GM12801 (cell line): ENCODE results near the gene CADM3.

Source experiments
- TF ChIP-seq, protein P1 (sequence below): IDR thresholded peaks from one replicate; pipeline ENCODE4 v1.5.1; 2011; ENCODE audit warnings: control low read depth; ENCODE audit not compliant: insufficient read length; ENCODE audit errors: extremely low read depth

CADM3 gene

GRCh38 chr1:159187647-159188374 is 16.4 kb downstream of the CADM3 start:
- TF ChIP-seq, protein P1, sequence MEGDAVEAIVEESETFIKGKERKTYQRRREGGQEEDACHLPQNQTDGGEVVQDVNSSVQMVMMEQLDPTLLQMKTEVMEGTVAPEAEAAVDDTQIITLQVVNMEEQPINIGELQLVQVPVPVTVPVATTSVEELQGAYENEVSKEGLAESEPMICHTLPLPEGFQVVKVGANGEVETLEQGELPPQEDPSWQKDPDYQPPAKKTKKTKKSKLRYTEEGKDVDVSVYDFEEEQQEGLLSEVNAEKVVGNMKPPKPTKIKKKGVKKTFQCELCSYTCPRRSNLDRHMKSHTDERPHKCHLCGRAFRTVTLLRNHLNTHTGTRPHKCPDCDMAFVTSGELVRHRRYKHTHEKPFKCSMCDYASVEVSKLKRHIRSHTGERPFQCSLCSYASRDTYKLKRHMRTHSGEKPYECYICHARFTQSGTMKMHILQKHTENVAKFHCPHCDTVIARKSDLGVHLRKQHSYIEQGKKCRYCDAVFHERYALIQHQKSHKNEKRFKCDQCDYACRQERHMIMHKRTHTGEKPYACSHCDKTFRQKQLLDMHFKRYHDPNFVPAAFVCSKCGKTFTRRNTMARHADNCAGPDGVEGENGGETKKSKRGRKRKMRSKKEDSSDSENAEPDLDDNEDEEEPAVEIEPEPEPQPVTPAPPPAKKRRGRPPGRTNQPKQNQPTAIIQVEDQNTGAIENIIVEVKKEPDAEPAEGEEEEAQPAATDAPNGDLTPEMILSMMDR = no peak

GRCh38 chr1:159188375-159188788 is 17.0 kb downstream of the CADM3 start:
- TF ChIP-seq, protein P1 = no peak

GRCh38 chr1:159190441-159190840 is 19.0 kb downstream of the CADM3 start:
- TF ChIP-seq, protein P1 = no peak

- TF ChIP-seq, protein P1 = no peak
Observed at GRCh38 chr1:159196543-159196942, 25.1 kb downstream of the CADM3 start.

- TF ChIP-seq, protein P1 = peak; percentile 66
Observed at GRCh38 chr1:159197561-159198557, 26.4 kb downstream of the CADM3 start.

- TF ChIP-seq, protein P1 = no peak
Observed at GRCh38 chr1:159199901-159200300, 28.5 kb downstream of the CADM3 start.

DNA sequence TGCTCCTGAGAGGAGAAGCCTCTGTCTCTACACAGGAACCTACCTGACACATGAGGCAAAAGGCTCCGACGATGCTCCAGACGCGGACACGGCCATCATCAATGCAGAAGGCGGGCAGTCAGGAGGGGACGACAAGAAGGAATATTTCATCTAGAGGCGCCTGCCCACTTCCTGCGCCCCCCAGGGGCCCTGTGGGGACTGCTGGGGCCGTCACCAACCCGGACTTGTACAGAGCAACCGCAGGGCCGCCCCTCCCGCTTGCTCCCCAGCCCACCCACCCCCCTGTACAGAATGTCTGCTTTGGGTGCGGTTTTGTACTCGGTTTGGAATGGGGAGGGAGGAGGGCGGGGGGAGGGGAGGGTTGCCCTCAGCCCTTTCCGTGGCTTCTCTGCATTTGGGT is 29.4 kb downstream of the CADM3 start:
- TF ChIP-seq, protein P1 = no peak
